ENCODE results near the gene MVB12B.

- TF ChIP-seq CTCF (conservative IDR thresholded peaks at IDR 0.05 in 1 of 2, IDR thresholded peaks at IDR 0.05 in 1 of 2; ENCODE audit: extremely low read depth in 1 of 2, insufficient read depth in 1 of 2, low read depth in 1 of 2, low read length in 2 of 2), result no peak
- no peak for TF ChIP-seq EZH2 (IDR thresholded peaks at IDR 0.05; ENCODE audit: borderline replicate concordance, low read length)
These were observed 10.5 kb upstream of the MVB12B start for GRCh38 chr9:126316085-126316655.
